HG02763 (cell line): ENCODE results near the gene IRAK1.

Experiments used
- ATAC-seq: cut with Tn5 transposase; IDR thresholded peaks from one replicate; pipeline ENCODE4 v1.9.1; 2021; ENCODE audit warnings: mild to moderate bottlenecking, moderate library complexity; ENCODE audit not compliant: unreplicated experiment

The IRAK1 gene

DNA sequence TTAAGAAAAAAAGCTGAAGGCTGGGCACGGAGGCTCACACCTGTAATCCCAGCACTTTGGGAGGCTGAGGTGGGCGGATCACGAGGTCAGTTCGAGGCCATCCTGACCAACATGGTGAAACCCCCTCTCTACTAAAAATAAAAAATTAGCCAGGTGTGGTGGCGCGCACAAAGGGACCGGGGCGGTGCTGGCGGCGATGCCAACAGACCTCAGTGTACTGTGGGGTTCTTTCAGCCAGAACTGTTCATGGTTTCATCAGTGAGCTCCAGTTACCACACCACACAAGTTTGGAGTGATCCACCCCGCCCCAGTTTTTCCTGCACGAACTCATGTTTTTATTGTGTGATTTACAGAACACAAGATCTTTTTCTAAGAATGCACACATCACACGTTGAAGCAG, 21.2 kb upstream of the IRAK1 start:
- ATAC-seq, result no peak

DNA sequence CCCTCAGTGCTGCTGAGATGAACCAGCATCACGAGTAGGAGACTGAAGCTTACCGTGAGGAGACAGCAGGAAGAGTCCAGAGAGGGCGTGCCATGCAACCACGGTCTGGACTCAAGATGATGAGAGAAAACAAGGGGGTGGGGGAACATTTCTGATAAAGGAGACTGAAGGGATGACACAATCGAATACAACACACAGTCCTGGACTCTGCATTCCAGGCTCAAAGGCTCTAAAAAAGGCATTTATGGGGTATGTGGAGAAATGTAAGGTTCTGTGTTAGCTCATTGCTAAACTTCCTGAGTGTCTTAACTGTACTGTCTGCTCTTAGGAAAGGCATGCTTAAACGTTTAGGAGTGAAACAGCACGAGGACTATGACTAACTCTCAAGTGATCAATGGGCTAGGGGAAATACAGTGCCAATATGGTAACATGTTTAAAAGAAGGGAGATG, 20.6 kb upstream of the IRAK1 start:
- ATAC-seq, result no peak

DNA sequence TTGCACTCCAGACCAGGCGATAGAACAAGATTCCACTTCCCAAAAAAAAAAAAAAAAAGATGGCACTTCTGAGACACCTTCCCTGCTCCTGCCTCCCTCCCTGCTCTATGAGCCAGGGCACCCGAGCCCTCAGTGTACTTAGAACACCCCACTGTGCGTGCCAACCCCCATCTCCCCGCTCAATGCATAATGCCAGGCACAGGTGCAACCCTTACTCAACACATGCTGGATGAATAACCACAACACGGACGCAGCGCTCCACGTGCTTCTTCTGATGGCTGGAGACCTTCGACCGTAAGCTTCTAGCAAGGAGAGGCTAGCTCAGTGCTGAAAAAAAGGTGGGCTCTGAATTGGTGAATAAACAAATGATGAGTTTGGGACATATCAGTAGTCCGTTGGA, 19.9 kb upstream of the IRAK1 start:
- no peak for ATAC-seq

DNA sequence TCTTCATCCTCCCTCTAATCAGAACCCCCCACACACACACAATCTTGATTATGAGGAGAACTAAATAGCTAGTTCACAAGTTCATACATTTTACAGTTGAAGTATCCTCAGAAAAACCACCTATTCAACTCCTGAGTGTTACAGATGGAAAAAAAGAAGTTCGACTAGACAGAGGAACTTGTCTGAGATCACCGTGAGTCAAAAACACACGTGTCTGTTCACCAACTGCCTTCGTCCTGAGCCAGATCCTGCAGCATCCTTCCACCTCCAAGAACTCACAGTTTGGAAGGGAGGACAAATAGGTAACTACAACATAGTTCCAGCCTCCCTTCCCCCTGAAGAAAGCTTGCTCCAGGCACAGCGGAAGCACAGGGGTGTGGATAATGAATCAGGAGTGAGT, 19.0 kb upstream of the IRAK1 start:
- no peak for ATAC-seq

DNA sequence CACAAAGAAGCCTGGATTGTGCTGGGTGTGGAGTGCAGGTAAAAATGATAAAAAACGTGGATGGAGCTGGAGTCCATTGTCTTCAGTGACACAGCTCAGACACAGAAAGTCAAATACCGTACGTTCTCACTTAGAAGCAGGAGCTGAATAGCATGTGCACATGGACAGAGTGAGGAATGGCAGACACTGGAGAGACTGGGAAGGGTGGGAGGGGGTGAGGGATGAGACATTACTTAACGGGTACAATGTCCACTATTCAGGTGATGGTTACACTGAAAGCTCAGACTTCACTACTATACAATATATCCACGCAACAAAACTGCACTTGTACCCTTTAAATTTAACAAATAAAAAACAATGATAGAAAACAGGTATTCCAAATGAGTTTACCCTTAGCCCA, 18.1 kb upstream of the IRAK1 start:
- no peak for ATAC-seq

DNA sequence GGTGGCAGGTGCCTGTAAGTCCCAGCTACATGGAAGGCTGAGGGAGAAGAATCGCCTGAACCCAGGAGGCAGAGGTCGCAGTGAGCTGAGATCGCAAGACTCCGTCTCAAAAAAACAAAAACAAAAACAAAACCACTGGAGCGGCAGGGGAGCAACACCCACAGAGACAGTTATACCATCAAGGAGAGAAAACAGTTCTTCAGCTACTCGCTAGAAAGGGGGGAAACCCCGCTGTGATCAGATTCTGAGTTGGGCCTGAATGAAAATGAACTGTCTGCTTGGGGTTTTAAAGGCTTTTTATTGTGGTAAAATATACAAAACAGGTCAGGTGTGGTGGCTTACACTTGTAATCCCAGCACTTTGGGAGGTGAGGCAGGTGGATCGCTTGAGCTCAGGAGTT, 16.8 kb upstream of the IRAK1 start:
- ATAC-seq, result no peak

DNA sequence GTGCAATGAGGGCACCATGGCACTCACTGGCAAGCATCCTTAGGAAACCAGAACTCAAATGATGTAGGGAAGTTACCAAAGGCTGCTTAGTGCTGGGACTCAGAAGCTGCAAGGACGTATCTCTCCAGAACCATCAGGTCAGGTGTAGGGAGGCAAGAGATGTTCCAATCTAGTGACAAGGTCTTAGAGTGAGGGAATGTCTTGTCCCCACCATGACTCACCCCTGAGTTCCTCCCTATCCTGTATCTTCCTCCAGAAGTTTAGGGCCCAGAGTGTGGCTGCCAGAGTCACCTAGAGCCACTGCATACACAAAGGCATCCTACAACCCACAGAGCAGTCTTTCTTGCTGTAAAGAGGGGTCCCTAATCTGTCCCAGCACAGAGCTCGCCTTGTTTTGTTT, 14.1 kb upstream of the IRAK1 start:
- ATAC-seq, result no peak

DNA sequence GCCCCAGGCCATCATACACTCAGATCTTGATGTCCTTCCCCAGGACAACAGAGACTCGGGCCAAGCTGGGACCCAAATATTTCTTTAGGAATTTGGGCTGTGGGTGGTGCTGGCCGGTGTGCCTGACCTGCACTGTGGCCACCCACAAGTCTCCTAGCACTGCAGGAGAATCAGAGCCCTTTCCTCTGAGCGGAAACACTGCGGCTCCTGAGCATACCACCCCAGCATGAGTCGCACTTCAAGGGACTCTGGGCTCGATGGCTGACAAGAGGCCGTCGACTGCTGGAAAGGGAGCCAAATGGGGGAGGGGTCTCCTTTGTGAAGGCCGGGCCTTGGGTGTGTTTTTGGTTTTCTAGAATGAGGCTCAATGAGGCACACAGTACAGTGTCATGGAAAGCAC, 13.0 kb upstream of the IRAK1 start:
- no peak for ATAC-seq

DNA sequence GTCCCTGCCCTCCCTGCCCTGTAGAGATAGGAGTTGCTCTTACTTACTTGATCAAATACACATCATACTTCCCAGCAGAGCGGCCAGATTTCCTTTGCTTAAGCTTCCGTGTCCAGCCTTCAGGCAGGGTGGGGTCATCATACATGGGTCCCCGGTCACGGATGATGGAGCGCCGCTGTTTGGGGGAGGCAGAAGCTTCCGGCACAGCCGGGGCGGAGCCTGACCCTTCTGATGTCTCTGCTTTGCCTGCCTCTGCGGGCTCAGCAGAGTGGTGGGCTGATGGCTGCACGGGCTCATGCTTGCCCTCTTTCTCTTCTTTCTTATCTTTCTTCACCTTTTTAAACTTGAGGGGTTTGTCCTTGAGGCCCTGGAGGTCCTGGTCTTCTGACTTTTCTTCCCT, 12.5 kb upstream of the IRAK1 start:
- no peak for ATAC-seq

DNA sequence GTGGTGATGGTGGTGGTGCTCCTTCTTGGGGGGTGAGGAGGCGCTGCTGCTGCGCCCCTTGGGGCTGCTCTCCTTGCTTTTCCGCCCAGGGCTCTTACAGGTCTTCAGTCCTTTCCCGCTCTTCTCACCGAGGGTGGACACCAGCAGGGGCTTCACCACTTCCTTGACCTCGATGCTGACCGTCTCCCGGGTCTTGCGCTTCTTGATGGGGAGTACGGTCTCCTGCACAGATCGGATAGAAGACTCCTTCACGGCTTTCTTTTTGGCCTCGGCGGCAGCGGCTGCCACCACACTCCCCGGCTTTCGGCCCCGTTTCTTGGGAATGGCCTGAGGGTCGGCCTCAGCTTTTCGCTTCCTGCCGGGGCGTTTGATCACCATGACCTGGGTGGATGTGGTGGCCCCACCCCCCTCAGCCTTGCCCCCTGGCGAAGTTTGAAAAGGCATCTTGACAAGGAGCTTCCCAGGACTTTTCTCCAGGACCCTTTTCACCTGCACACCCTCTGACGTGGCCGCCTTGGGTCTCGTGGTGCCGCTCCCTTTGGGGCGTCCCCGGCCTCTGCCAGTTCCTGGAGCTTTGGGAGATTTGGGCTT, 11.1 kb upstream of the IRAK1 start:
- no peak for ATAC-seq

DNA sequence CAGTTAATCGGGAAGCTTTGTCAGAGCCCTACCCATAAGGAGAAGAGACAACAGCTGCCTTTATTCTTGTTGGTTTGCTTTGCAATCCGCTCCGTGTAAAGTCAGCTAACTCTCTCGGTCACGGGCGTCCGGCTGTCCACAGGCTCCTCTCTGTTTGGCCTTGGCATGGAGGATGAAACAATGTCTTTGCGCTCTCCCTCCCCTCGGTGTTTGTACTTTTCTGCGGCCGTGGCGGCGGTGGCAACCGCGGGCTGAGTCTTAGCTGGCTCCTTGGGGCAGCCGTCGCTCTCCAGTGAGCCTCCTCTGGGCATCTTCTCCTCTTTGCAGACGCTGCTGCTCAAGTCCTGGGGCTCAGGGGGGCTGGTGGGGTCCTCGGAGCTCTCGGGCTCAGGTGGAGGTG, 10.6 kb upstream of the IRAK1 start:
- no peak for ATAC-seq

DNA sequence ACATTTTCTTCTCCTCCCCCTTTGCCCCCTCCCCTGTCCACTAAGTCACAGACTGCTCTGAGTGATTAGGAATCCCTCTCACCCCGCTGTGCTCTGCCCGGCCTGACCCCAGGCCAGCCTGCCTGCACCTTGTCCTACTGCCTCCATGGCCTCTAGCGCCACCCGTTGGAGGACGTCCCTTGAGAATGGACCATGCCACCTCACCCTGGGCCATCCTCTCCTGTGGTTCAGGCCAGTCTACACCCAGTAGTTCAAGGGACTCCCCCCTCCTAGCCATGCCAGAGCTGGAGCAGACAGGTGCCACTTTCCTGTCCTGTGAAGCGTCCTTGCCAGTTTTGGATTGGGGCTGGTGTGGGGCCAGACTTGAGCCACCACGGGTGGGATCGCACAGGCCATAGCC, 9.7 kb upstream of the IRAK1 start:
- ATAC-seq, result no peak

DNA sequence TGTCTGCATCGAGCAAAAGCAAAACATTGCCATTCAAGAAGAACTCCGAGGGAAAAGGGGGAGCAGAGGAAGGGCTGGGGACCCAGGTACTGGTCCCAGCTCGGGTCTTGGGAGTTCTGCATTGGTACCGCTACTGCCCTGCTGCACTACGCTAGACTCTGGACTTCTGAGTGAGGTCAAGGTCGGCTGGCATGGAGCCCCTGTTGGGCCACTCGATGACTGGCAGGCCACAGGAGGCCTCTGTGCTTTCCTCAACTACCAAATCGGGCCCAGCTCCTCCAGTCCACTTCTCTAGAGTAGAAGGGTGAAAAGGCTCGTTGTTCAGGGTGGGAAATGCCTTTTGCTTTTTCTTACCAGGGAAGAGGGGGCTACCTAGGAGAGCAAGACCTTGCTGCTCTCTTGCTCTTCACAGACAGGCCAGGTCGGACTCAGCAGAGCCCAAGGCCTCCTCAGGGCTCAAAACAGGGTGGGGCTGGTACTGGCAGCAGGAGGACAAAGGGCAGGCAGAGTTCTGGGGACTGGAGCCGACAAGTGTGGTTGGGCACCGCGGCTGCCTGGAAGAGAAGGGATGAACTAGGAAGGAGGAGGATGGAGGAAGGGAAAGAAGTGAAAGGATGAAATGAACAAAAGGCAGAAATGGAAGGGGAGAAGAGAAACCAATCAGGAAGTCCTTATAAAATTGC, 8.9 kb upstream of the IRAK1 start:
- no peak for ATAC-seq

DNA sequence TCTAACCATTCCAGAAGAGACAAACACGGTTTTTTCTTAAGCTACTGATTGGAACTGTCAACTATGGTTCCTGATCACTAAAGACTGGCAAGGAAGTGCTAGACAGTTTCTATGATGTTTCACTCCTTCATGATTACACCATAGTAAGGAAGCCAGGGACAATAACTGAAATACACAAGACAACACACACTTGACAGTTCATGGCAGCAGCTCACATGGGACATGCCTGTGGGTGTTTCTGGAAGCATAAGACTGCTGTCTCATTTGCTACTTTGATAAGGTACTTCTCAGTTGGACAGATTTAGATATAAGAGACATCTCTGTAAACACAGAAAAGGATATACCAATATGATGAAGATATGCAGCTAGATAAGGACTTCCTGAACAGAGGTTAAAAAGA, 8.3 kb upstream of the IRAK1 start:
- no peak for ATAC-seq

DNA sequence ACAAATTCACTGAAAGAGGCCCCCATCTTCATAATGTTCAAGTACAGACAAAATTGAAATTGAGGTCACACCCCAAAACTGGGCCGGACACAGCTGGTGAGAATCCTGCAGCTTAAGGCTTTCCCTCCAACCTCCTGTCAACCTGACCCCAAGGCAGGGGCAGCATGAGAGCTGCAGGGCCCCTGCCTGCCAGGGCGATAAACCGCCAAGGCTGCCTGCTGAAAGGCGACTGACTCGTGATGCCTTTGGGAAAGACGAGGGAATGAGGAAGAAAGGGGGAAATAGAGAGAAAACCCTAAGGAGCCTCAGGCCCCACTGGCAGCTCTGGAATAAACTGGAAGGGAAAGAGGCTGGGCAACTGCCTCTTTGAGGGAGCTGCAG, 7.3 kb upstream of the IRAK1 start:
- ATAC-seq, result no peak

DNA sequence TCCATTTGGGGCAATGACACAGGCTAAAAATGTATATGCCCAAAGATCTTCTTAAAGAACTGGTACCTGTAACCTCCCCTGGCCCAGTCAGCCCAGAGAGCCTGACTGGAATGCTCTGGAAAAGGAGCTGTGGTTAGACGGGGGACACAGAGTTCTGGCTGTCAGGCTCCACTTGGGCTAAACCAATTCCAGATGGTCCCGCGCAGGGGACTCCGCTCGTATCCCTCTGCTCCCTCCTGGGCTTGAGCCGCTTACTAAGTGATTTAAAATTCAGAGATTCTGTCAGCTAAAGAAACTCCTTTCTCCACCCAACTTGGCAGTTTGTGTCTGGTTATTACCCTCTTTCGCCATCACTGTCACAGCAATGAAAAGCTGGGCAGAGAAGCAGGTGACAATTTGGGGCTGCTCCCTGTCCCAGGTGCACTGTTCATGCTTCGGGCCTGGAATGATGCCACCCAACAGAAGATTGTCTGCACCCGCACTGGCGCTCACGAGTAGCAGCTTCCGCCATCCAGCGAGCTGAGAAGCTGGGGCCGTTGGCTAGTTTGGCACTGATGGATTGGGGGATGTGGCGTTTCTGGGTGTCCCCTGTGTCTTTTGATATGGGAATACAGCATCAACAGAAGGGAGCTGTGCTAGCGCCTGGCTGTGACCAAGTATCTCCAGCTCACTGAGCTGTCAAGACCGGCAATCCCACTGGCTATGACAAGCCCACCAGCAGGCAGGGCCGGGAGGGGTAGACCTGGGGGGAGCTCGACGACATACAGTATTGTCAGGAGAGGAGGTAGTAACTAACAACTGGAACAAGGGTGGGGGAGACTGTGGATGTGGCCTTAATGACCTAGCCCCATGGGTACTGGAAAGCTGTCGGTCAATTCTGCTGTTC, 6.7 kb upstream of the IRAK1 start:
- no peak for ATAC-seq

DNA sequence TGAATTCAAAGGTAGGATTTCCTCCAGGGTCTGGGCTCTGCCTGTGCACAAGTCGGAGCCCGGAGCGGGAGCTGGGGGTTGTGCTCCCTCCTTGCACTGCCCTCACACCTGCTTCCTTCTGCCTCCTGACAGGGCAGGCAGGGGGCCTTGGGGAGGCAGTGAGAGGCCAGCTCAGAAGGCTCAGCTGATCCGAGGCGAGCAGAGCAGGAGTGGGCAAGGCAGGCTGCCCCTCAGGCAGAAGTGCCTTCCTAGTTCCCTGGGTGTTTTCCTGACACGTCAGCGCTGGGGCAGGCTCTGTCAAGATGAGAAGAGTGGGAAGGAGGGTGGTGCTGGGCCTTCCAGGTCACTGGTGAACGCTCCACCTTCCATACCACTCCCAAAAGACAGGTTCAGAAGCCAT, 5.5 kb upstream of the IRAK1 start:
- no peak for ATAC-seq

DNA sequence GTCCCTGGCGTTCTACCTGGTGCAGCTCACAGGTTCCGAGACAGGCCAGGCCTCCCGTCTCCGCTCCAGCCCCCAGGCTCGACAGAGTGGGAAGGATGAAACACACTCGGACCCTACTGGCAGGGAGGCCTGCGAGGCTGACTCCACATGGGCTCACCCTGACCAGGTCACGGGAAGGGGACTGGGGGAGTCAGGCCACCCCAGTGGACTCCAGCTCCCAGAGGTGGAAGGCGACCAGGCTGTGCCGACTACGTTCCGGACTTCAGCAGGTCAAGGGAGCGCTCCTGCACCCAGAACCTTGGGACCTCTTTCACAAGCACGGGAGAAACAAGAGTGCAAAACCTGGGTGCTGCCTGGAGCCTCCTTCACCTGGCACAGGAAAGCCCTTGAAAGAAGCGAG, 4.6 kb upstream of the IRAK1 start:
- no peak for ATAC-seq

DNA sequence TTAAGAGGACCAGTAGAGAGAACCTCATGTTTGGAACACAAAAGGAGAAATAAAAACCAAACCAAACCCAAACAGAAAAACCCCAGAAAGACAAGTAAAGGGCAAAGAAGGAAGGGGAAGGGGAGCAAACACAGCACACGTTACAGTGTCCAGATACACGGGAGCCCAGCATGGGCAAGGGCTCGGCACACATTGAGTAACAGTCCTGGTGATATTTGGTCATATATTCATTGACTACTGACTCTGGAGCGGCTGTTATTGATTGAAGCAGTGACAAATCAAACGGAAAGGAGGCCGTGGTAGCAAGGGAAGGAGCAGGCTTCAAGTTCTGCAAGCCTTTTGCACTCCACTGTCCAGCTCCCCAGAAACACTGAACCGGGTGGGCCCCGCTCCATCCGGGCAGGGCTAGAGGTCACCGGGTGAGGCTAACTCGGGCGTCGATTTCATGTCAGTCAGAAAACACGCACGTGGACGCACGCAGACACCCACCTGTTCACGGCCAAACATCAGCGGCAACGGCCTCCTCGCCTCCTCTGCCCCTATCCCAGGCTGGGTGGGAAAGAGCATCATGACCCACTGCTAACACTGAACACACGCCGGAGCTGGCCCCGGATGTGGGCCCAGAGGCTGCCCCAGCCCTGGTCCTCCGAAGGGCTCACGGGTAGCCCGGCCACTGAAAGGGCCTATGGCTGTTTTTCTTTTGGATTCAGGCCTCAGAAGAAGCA, 3.7 kb upstream of the IRAK1 start:
- no peak for ATAC-seq

DNA sequence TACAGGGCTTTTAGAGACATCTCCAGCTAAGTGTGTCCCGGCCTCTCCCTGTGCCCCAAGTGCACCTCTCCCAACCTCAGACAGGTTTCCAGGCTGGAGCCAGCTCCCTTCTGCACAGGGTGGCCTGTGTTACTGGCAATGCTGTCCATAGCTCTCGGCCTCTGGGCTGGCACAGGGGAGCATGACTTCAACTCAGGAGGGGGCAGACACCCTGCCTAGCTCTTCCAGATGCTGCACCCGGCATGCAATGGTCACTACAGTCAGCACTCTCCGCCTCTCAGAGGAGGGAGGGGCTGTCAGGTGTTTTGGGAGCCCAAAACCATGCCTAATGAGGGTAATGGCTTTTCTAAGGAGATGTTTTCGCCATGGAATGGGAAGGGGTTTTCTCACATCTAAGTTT, 2.4 kb upstream of the IRAK1 start:
- no peak for ATAC-seq

DNA sequence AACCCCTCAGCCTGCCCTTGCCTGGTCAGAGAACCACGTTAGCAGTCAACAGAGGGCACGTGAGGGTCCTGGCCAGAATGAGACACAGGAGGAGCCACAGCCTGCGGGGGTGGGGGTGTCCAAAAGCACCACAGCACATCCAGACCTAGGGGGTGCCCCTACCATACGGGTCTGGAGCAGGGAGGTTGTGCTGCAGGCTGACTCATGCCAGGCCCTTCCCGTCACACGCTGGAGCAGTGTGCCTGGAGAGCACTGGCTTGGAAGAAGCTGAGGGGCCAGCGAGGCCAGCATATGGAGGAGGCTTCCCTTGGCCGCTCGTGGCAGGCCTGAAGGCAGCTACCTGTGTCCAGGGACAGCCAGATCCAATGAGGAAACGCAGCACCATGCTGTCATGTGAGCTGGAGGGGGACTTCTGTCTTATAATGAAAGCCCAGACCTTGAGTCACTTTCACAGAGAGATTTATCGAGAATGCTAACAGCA, 1.5 kb upstream of the IRAK1 start:
- ATAC-seq, result no peak
